CD14-positive monocyte (primary cell): ENCODE data around the gene ZNF512. TPM values are rescaled to one million over a fixed set of nuclear protein-coding genes. Genes with fewer than 3 reads are reported as not detected.

Experiments
- DNase-seq, 3 donors: peaks; one replicate each; pipeline ENCODE4 v3.0.0-alpha.2; 2011 to 2022
- H2AFZ ChIP-seq: 2 replicates; pipeline ENCODE4 v1.6.0; 2012; ENCODE audit warnings: mild to moderate bottlenecking, low read depth, low read length, inconsistent platforms; ENCODE audit not compliant: insufficient read depth, poor library complexity, severe bottlenecking
- H3K27ac ChIP-seq, 2 donors: 1 replicate in 1 of 2; 2 replicates in 1 of 2; pipeline ENCODE4 v1.5.1; 2012 to 2013; ENCODE audit warnings: low read length in 2 of 2, control low read depth in 1 of 2, inconsistent platforms in 1 of 2, low read depth in 1 of 2, mild to moderate bottlenecking in 1 of 2
- H3K27me3 ChIP-seq, 2 donors: one replicate each; pipeline versions ENCODE4 v1.6.0 to v1.6.1; 2011 to 2013; ENCODE audit warnings: low read length in 2 of 2; ENCODE audit not compliant: control insufficient read depth in 2 of 2, insufficient read depth in 2 of 2
- H3K36me3 ChIP-seq, 2 donors: replicated peaks in 1 of 2; 1 replicate in 1 of 2; 2 replicates in 1 of 2; pipeline versions ENCODE4 v1.5.1 to v1.6.1; 2012 to 2013; ENCODE audit warnings: low read length in 2 of 2, control low read depth in 1 of 2, inconsistent platforms in 1 of 2, mild to moderate bottlenecking in 1 of 2; ENCODE audit not compliant: insufficient read depth in 2 of 2, control insufficient read depth in 1 of 2
- H3K4me1 ChIP-seq, 2 donors: 1 replicate in 1 of 2; 2 replicates in 1 of 2; pipeline versions ENCODE4 v1.5.1 to v1.6.1; 2012 to 2013; ENCODE audit warnings: low read length in 2 of 2, control low read depth in 1 of 2, inconsistent platforms in 1 of 2, mild to moderate bottlenecking in 1 of 2, moderate library complexity in 1 of 2; ENCODE audit not compliant: insufficient read depth in 2 of 2, control insufficient read depth in 1 of 2
- H3K4me2 ChIP-seq: replicated peaks from 2 replicates; pipeline ENCODE3; 2012; ENCODE audit warnings: low read length, moderate library complexity, mild to moderate bottlenecking; ENCODE audit not compliant: poor library complexity, severe bottlenecking; ENCODE audit errors: extremely low read depth
- H3K4me3 ChIP-seq, 3 experiments: fragments of 200-600 bp in 1 of 3; sonication (generic) in 1 of 3; replicated peaks in 1 of 3; 1 replicate in 2 of 3; 2 replicates in 1 of 3; pipeline ENCODE4 v1.5.1; 2011 to 2013; ENCODE audit warnings: low read length in 3 of 3, mild to moderate bottlenecking in 3 of 3, control low read depth in 2 of 3, low read depth in 2 of 3, inconsistent platforms in 1 of 3, moderate library complexity in 1 of 3
- H3K79me2 ChIP-seq: 2 replicates; pipeline ENCODE4 v1.6.0; 2012; ENCODE audit warnings: mild to moderate bottlenecking, control low read depth, inconsistent platforms, low read length, moderate library complexity; ENCODE audit not compliant: insufficient read depth
- H3K9ac ChIP-seq: 2 replicates; pipeline ENCODE4 v1.6.0; 2017; ENCODE audit warnings: low read length, mild to moderate bottlenecking; ENCODE audit not compliant: insufficient read depth, poor library complexity, severe bottlenecking
- H3K9me3 ChIP-seq, 2 donors: replicated peaks in 1 of 2; 1 replicate in 1 of 2; 2 replicates in 1 of 2; pipeline versions ENCODE4 v1.5.1 to v1.6.1; 2012 to 2013; ENCODE audit warnings: low read length in 2 of 2, control low read depth in 1 of 2; ENCODE audit not compliant: control insufficient read depth in 1 of 2, insufficient read depth in 1 of 2
- H4K20me1 ChIP-seq: 2 replicates; pipeline ENCODE4 v1.6.0; 2012; ENCODE audit warnings: mild to moderate bottlenecking, low read length, control low read depth, moderate library complexity; ENCODE audit not compliant: insufficient read depth
- H3K27ac Mint-ChIP-seq, 7 donors: one replicate each; pipeline ENCODE4 v1.8.0; 2020; ENCODE audit warnings: mild to moderate bottlenecking in 7 of 7, mixed read lengths in 7 of 7, moderate library complexity in 6 of 7, inconsistent platforms in 2 of 7
- H3K27me3 Mint-ChIP-seq, 3 donors: one replicate each; pipeline ENCODE4 v1.8.0; 2021 to 2022; ENCODE audit warnings: low read depth in 3 of 3, mild to moderate bottlenecking in 3 of 3, mixed read lengths in 3 of 3, moderate library complexity in 3 of 3, inconsistent platforms in 1 of 3
- H3K36me3 Mint-ChIP-seq, 2 donors: one replicate each; pipeline ENCODE4 v1.8.0; 2020; ENCODE audit warnings: mixed read lengths in 2 of 2, inconsistent platforms in 1 of 2, mild to moderate bottlenecking in 1 of 2
- H3K4me1 Mint-ChIP-seq: one replicate; pipeline ENCODE4 v1.8.0; 2020; ENCODE audit warnings: mild to moderate bottlenecking, mixed read lengths
- H3K4me3 Mint-ChIP-seq, 2 donors: one replicate each; pipeline ENCODE4 v1.8.0; 2020; ENCODE audit warnings: mild to moderate bottlenecking in 2 of 2, mixed read lengths in 2 of 2, moderate library complexity in 1 of 2
- H3K9me3 Mint-ChIP-seq, 7 donors: one replicate each; pipeline ENCODE4 v1.8.0; 2020 to 2022; ENCODE audit warnings: mixed read lengths in 7 of 7, mild to moderate bottlenecking in 6 of 7, moderate library complexity in 6 of 7, inconsistent platforms in 2 of 7
- WGBS: methylation state at CpG from one replicate; pipeline ENCODE4 v1.1.5; 2013; ENCODE audit warnings: missing lambda C conversion rate; ENCODE audit not compliant: insufficient coverage; 5-methylcytosine and 5-hydroxymethylcytosine counted together
- intact Hi-C, 2 donors: fragments of 100-400 bp; cut with micrococcal nuclease; formaldehyde crosslinking; loops; one replicate each; pipeline versions ENCODE4 v1.15.0 to v1.15.1; 2023
- polyA plus RNA-seq, 3 donors: library from polyadenylated mRNA; depleted of rRNA in 1 of 3; unstranded in 2 of 3; stranded (reverse) in 1 of 3; fragments of 300-500 nt in 2 of 3; fragments of >200 nt in 1 of 3; fragmentation: Illumina TruSeq in 2 of 3; gene quantifications; 1 replicate in 2 of 3; 2 replicates in 1 of 3; pipeline ENCODE4 v1.2.3, GENCODE V29; 2012 to 2021
- TF ChIP-seq, protein P1 (sequence below): fragments of 200-600 bp; IDR thresholded peaks from one replicate; pipeline ENCODE4 v1.8.0; 2022; ENCODE audit warnings: antibody characterized with exemption, mild to moderate bottlenecking

Gene ZNF512
- polyA plus RNA-seq, 3 donors: 6.7 to 13.1 (median 12.8) TPM

DNA sequence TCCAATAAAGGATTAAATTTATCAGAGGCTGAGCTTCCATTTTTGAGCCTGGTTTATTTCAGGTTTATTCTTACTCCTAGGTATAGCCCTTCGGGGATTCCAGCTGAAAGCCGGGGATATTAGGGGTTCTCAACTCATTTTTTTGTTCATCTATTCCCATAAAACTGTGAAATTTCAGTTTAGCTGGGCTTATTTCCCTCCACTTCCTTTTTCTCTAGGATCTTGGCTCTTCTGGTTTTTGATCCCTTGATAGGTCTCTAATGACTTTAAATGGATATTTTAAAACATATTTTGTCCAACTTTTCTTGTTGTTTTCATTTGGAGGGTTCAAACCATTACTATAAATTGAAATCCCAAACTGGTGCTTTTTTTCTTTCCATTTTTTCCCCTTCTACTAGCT lies 23.6 kb upstream of the ZNF512 start:
- Mint-ChIP-seq H3K27me3 (peaks cover 6 to 28% (median 6%) of the 10 kb centered on the region in 3 donors), H3K27ac (no peak overlapping the region), H3K36me3 (no peaks in the 10 kb centered on the region), H3K9me3 (peaks cover 0 to 2% (median 0%) of the 10 kb centered on the region in 7 donors), H3K4me1 (no peaks in the 10 kb centered on the region), H3K4me3 (no peak overlapping the region)
- Histone ChIP-seq H3K4me1 (no peaks in the 10 kb centered on the region), H3K9me3 (no peaks in the 10 kb centered on the region), H3K79me2 (no peaks in the 10 kb centered on the region), H3K4me3 (no peak overlapping the region), H3K27ac (no peak overlapping the region), H2AFZ (no peak overlapping the region), H3K36me3 (no peaks in the 10 kb centered on the region), H3K27me3 (peaks cover 0 to 8% of the 10 kb centered on the region in 2 donors), H3K4me2 (no peak overlapping the region), H3K9ac (no peak overlapping the region), H4K20me1 (no peaks in the 10 kb centered on the region)
- 93% methylated on average over 2 of the region's 2 CpGs for WGBS
- intact Hi-C loops: no loop called here
- no peak for DNase-seq
- TF ChIP-seq, protein P1, sequence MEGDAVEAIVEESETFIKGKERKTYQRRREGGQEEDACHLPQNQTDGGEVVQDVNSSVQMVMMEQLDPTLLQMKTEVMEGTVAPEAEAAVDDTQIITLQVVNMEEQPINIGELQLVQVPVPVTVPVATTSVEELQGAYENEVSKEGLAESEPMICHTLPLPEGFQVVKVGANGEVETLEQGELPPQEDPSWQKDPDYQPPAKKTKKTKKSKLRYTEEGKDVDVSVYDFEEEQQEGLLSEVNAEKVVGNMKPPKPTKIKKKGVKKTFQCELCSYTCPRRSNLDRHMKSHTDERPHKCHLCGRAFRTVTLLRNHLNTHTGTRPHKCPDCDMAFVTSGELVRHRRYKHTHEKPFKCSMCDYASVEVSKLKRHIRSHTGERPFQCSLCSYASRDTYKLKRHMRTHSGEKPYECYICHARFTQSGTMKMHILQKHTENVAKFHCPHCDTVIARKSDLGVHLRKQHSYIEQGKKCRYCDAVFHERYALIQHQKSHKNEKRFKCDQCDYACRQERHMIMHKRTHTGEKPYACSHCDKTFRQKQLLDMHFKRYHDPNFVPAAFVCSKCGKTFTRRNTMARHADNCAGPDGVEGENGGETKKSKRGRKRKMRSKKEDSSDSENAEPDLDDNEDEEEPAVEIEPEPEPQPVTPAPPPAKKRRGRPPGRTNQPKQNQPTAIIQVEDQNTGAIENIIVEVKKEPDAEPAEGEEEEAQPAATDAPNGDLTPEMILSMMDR: no peak

DNA sequence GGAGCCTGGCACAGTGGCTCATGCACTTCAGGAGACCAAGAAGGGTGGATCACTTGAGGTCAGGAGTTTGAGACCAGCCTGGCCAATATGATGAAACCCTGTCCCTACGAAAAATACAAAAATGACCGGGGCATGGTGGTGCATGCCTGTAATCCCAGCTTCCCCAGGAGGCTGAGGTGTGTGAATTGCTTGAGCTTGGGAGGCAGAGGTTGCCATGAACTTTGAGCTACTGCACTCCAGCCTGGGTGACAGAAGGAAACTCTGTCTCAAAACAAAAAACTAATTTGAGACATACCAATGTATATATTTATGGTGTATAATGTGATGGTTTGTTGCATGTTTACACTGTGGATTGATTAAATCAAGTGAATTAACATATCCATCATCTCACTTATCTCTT lies 21.8 kb upstream of the ZNF512 start:
- Histone ChIP-seq H2AFZ (no peak overlapping the region), H3K27me3 (peaks cover 0 to 4% of the 10 kb centered on the region in 2 donors), H3K9ac (no peak overlapping the region), H3K79me2 (no peaks in the 10 kb centered on the region), H3K36me3 (no peaks in the 10 kb centered on the region), H3K4me1 (no peaks in the 10 kb centered on the region), H3K9me3 (no peaks in the 10 kb centered on the region), H3K4me2 (no peak overlapping the region), H3K4me3 (no peak overlapping the region), H4K20me1 (no peaks in the 10 kb centered on the region), H3K27ac (no peak overlapping the region)
- Mint-ChIP-seq H3K4me3 (no peak overlapping the region), H3K4me1 (no peaks in the 10 kb centered on the region), H3K36me3 (no peaks in the 10 kb centered on the region), H3K9me3 (peaks cover 0 to 2% (median 0%) of the 10 kb centered on the region in 7 donors), H3K27me3 (peaks cover 0 to 24% (median 2%) of the 10 kb centered on the region in 3 donors), H3K27ac (no peak overlapping the region)
- no CpG with 5 or more reads among the region's 2 CpGs for WGBS
- intact Hi-C loops: no loop called here
- TF ChIP-seq, protein P1: no peak
- DNase-seq: no peak
